Measurements from ENCODE around the gene PPP1R9A. TPM values are rescaled to one million over a fixed set of nuclear protein-coding genes. Genes with fewer than 3 reads are reported as not detected.

The PPP1R9A gene
- total RNA-seq, 4 donors from 2014 or later = 0.51 to 2.7 (median 1.4) TPM

DNA sequence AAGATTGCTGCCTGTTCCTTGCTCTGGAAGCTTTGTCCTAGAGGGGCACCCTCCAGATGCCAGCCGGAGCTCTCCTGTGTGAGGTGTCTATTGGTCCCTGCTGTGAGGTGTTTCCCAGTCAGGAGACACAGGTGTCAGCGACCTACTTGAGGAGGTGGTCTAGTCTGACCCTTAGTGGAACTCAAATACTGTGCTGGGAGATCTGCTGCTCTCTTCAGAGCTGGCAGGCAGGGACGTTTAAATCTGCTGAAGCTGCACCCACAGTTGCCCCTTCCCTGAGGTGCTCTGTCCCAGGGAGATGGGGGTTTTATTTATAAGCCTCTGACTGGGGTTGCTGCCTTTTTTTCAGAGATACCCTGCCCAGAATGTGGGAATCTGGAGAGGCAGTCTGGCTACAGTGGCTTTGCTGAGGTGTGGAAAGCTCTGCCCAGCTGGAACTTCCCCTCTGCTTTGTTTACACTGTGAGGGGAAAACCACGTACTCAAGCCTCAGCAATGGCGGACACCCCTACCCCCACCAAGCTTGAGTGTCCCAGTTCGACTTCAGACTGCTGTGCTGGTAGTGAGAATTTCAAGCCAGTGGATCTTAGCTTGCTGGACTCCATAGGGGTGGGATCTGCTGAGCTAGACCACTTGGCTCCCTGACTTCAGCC, 119.2 kb downstream of the PPP1R9A start:
- DNase-seq (ENCODE audit: low spot score in 2 of 2) = no peak
- no peak overlapping the region for H3K4me3 ChIP-seq (ENCODE audit: low read depth, poor library complexity, severe bottlenecking)
- intact Hi-C loops (cut with DNase I; ENCODE audit: low total_unique reads) = no loop called here
- WGBS, 2 donors = 72 to 73% methylated on average over 5 of the region's 6 CpGs
- TF ChIP-seq POLR2A (IDR thresholded peaks at IDR 0.05) = no peak
- TF ChIP-seq, protein P1, sequence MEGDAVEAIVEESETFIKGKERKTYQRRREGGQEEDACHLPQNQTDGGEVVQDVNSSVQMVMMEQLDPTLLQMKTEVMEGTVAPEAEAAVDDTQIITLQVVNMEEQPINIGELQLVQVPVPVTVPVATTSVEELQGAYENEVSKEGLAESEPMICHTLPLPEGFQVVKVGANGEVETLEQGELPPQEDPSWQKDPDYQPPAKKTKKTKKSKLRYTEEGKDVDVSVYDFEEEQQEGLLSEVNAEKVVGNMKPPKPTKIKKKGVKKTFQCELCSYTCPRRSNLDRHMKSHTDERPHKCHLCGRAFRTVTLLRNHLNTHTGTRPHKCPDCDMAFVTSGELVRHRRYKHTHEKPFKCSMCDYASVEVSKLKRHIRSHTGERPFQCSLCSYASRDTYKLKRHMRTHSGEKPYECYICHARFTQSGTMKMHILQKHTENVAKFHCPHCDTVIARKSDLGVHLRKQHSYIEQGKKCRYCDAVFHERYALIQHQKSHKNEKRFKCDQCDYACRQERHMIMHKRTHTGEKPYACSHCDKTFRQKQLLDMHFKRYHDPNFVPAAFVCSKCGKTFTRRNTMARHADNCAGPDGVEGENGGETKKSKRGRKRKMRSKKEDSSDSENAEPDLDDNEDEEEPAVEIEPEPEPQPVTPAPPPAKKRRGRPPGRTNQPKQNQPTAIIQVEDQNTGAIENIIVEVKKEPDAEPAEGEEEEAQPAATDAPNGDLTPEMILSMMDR (IDR thresholded peaks at IDR 0.05) = no peak

DNA sequence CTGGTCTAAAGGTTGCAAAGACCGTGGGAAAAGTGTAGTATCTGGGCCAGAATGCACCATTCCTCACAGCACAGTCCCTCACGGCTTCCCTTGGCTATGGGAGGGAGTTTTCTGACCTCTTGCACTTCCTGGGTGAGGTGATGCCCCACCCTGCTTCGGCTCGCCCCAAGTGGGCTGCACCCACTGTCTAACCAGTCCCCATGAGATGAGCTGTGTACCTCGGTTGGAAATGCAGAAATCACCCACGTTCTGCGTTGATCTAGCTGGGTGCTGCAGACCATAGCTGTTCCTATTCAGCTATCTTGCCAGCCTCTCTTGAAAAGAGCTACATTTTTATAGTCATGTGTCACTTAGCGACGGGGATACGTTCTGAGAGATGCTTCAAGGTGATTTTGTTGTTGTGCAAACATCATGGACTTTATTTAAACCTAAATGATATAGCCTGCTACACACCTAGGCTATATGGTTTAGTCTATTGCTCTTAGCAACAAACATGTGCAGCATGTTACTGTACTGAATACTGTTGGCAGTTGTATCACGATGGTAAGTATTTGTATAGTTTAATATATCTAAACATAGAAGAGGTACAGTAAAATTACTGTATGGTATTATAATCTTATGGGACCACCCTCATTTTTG, 120.0 kb downstream of the PPP1R9A start:
- WGBS, 2 donors = 89 to 92% methylated on average over 11 of the region's 11 CpGs

DNA sequence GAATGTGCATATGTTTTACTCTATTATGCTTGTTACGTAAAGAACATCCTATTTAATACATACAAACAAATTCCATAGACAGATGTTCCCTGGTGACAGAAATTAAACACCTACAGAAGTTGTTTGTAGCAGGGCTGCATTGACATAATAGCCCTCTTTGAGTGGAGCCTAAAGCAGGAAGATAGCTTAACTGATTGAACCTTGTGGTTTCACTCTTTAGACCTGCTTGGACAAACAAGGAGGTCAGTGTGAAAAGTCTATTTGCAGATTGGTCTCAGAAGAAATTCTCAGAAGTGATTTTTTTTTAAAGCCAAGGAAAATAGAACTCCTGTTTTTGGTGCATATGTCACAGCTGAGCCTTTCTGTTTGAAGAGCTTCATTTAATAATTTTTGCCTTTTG, 121.3 kb downstream of the PPP1R9A start:
- 88 to 92% methylated on average over 1 of the region's 1 CpG for WGBS, 2 donors
- no peak for TF ChIP-seq POLR2A (IDR thresholded peaks at IDR 0.05)
- TF ChIP-seq, protein P1 (IDR thresholded peaks at IDR 0.05) = no peak
- intact Hi-C loops (cut with DNase I; ENCODE audit: low total_unique reads) = no loop called here
- H3K4me3 ChIP-seq (ENCODE audit: low read depth, poor library complexity, severe bottlenecking) = no peak overlapping the region
- DNase-seq (ENCODE audit: low spot score in 2 of 2) = no peak

More for the DNA sequence above, 120.0 kb downstream of the PPP1R9A start:
- H3K4me3 ChIP-seq (ENCODE audit: low read depth, poor library complexity, severe bottlenecking) = no peak overlapping the region
- intact Hi-C loops (cut with DNase I; ENCODE audit: low total_unique reads) = no loop called here
- TF ChIP-seq, protein P1 (IDR thresholded peaks at IDR 0.05) = no peak
- no peak for TF ChIP-seq POLR2A (IDR thresholded peaks at IDR 0.05)
- DNase-seq (ENCODE audit: low spot score in 2 of 2) = no peak

DNA sequence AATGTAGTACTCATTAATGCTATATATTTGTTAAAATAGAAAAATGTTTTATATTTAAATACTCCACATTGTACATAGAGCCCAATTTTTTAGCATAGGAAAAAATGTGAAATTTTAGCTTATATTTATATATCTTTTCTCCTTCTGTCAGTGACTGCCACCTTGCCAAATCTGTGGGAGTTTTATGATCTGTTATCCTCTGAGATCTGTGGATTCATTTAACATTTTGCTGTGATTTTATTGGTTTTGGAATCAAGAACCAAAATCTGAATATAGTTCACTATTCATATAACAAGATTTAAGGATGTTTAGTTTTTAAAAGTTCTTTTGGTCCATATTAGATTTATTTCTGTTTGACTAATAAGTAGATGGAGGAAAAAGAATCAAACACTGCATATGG, 127.9 kb downstream of the PPP1R9A start:
- DNase-seq (ENCODE audit: low spot score in 2 of 2) = no peak
- intact Hi-C loops (cut with DNase I; ENCODE audit: low total_unique reads) = no loop called here
- TF ChIP-seq, protein P1 (IDR thresholded peaks at IDR 0.05) = no peak
- TF ChIP-seq POLR2A (IDR thresholded peaks at IDR 0.05) = no peak
- no peak overlapping the region for H3K4me3 ChIP-seq (ENCODE audit: low read depth, poor library complexity, severe bottlenecking)

DNA sequence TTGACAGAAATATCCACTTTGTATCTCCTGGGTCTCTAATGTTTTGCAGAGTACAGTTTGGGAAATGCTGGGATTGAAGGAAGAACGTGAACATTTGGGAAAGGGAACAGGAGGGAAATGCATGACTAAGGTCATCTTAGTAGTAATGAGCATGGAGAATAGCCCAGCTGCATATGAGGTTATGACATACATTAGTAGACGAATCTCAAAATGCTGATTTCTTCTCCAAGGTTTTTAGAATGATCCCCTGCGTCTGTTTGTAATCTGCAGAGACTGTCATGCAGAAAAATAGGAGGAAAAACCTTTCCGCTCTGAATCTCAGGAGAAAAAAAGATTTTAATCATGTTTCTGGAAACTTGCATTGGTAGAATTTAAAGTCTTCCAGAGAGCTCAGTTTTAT, 133.6 kb downstream of the PPP1R9A start:
- intact Hi-C loops (cut with DNase I; ENCODE audit: low total_unique reads) = no loop called here
- H3K4me3 ChIP-seq (ENCODE audit: low read depth, poor library complexity, severe bottlenecking) = no peak overlapping the region
- no peak for TF ChIP-seq POLR2A (IDR thresholded peaks at IDR 0.05)
- TF ChIP-seq, protein P1 (IDR thresholded peaks at IDR 0.05) = no peak
- DNase-seq (ENCODE audit: low spot score in 2 of 2) = no peak
- WGBS, 2 donors = 55 to 58% methylated on average over 4 of the region's 4 CpGs
